Measurements from ENCODE around the gene MKRN1.
"Not testable (repeated sequence)": the region's sequence is repeated elsewhere in the genome, so short reads cannot be mapped to it uniquely, and the experiment has no call there.

The MKRN1 gene

DNA sequence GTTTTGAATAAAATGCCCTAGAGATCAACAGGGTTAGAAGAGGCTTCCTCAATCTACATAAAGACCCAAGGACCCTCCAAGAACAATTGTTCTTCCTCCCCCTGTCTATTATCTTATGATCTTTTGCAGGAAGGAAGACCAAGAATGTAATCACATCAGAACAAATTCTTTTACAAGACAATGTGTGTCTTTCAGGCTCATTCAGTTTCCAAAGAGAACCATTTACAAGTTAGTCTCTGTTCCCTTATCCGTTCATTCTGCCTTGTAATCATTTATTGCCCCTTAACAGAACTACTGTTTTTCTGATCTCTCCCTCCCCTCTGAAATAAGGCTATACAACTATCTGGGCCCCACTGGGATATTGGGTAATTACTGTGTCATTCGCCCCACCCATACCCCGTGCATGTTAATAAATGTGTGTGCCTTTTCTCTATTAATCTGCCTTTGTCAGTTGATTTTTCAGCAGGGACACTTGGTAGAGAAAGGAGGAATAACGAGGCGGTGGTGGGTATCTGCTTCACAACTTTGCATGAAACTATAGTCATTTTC lies 5.7 kb upstream of the MKRN1 start:
- DNase-seq: no peak

DNA sequence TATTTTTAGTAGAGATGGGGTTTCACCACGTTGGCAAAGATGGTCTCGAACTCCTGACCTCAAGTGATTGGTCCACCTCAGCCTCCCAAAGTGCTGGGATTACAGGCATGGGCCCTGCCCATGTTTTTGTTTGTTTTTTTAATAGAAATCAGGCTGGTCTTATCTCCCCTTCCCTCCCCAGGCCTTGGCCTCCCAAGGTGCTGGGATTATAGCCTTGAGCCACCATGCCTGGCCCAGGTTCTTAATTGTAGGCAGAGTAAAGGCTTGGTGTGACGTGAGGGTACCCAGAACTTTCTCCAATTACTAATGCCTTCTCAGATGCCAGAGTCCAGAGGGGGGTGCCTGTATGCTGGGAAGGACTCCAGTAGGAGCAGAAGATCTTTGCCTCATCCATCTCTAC lies 5.2 kb upstream of the MKRN1 start:
- no peak for DNase-seq

DNA sequence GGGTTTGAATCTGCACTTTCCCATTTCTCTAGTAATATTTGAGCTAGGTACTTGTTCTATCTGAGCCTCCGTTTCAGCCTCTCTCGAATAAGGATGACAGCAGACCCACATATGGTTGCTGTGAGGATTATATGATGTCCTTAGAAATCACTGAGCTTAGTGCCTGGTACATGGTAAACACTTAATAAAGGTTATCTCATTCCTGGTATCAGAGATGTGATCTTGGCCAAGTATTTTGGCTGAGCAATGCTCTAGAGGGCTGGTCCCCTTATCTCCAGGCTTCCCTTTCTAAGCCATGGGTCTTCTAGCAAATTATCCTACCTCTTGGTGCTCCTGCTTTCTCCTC lies 407 bp upstream of the MKRN1 start:
- no peak for DNase-seq

DNA sequence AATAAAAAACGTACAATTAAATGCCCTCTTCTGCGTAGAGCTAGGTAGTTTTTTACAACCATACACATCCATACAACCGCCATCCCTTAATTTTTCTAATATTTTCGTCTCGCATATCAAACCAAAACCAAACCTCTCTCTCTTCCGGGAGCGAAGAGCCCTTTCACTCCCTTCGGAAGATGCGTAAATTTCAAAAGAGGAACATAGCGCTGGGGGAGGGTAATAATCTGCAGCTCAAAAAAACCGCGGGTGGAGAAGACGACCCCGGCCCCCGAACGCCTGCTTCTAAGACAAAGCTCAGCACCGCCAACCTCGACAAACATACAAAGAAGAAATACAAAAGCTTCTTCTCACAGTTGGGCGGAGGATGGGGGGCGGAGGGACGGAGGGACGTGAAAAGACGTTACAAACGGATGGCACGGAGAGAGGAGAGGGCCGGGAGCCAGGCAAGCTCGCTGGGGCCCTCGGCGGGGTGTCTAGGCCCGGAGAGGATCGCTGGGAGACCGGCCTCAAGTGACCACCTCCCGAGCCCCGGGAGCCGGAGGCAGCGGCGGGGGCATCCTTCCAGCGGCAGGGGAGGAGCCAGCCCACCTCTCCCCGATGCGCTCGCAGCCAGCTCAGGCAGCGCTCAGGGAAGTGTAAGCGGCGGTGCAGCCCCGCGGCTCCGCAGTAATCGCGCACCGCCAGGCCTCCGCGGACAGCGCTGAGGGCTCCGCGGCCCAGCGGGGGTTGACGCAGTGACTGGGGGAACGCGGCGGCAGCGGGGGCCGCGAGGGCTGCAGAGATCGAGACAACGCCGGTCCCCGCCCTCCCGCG lies 851 bp downstream of the MKRN1 start:
- DNase-seq: peak; percentile 53

DNA sequence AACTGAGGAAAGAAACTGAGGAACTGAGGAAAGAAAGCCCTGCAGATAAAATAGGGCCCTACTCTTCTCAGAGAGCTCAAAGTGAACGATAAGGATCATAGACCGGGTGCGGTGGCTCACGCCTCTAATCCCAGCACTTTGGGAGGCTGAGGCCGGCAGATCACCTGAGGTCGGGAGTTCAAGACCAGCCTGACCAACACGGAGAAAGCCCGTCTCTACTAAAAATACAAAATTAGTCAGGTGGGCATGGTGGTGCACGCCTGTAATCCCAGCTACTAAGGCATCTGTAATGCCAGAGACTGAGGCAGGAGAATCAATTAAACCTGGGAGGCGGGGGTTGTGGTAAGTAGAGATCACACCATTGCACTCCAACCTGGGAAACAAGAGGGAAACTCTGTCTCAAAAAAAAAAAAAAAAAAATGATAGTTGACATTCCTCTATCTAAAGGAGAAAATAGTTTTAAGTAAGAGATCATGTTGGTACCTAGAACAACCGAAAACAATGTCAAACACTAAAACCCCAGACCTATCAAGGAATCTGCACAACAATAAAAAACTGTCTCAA lies 2.5 kb downstream of the MKRN1 start:
- DNase-seq: no peak

DNA sequence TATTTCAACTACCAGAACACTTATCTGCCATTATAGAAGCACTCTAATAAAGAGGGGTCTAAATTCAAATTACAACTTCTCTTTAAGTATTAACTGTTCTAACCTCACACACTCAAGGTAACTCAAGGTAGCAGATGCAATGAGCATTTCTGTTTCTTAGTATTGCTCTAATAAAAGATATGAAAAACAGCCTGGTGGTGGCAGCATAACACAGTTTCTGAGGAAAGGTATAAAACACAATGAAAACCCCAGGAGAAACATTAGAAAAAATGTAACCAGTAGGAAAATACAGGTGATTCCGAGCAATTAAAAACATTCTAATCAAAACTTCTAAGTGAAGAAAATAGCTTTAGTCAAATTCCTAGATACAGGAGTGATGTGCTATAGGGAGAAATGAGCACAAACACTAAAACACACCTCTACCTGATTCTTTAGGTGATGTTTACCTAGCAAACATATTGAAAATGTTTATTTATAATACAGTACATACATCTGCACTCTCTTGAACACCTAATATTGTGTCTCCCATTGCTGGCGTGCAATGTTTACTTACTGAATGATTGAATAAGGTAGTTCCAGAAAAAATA lies 3.5 kb downstream of the MKRN1 start:
- peak; percentile 2 for DNase-seq

DNA sequence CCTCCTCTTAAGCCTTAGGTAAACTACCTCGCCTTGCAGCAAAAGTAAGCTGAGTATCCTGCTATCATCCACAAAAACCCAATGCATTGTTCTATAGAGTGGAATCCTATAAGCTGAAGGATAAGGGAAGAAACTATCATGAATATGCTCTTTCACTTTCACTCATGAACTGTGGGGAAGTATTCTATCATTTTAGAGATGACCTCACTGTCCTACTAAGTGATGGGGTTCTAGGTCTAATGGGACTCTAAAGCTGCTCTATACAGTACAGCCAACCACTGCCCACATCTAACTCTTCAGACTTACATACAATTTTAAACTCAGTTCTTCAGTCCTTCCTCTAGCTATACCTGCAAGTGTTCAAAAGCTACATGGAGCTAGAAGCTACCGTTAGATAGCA lies 16.2 kb downstream of the MKRN1 start:
- peak; percentile 28 for DNase-seq

DNA sequence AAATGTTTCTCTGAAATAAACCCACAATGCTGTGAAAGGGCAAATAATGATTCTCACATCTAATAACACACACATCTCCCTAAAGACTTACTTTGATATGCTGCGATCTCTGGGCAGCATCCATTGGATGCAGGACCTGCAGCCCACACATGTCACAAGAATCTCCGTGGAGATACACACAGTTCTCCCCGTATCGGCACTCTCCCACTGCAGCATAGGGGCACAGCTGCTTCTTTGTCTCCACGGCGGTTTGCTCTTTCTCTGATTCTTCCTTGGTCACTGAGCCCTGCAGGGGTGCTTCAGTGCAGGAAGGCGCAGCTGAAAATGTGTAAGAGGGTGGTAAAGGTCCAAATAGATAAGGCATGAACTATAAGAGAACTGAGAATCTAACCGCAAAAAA lies 20.4 kb downstream of the MKRN1 start:
- DNase-seq: no peak

DNA sequence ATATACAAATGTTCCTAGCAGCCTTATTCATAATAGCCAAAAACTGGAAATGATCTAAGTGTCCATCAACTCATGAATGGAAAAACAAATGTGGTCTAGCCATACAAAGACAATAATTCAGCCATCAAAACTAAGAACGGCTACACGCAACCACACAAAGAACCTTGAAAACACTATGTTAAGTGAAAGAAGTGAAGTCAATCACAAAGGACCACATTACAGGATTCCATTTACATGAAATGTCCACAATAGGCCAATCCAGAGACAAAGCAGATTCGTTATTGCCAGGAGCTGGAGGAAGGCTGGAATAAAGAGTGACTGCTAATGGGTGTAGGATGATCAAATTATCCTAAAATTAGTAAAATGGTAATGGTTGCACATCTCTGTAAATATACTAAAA lies 21.1 kb downstream of the MKRN1 start:
- DNase-seq: no peak

DNA sequence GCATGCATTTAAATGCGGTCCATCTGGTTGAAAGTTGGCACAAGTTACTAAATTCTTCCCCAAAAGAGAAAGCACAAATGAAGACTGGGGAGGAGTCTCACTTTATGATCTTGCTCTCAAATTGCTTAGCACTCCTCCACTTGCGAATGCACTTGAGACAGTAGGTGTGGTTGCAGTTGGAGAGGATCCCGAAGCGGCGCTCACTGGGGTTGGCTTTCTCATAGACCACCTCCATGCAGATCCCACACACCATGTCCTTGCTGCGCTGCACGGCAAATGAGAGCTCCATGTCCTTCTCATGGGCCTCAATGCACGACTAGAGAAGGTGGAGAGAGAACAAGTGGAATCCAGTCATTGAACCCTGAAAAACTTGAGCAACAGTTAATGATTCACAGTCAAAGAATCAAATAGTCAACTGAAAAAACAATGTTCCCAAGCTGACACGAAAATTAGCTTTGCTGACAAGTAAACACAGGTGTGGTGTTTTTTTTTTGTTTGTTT lies 22.7 kb downstream of the MKRN1 start:
- no peak for DNase-seq

DNA sequence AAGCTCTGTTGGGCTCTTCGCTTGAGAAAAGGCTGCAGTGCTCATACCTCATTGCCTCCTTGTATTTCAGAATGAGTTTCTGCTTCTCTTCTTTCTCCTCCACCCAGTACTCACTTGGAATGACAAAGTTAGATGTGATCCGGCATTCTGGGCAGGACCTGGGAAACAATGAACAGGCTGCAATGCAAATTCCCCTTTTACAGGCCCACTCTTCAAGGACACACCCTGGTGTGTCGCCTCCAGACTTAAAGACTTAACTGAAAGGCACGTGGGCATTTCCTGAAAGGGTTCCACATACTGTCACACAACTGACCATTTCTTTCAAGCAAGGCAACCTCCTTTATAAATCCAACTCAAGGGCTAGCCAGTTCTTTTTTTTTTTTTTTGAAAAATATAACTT lies 23.6 kb downstream of the MKRN1 start:
- no peak for DNase-seq

DNA sequence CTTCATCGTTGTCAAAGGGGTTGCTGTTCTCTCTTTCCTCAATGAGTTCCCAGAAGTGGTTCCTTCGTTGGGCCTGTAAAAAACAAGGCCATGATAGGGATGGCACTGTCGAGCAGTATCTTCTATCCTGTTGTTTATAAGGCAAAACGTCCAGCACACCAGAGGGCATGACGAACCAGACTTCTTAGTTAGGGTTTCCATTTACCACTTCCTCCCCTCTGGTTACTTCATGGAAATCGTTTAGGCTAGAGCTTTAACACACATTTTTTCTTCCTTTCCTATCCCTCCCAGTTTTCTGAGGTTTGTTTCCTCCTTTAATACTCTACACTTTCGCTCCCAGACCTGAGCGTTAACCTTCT lies 24.7 kb downstream of the MKRN1 start:
- DNase-seq: no peak

DNA sequence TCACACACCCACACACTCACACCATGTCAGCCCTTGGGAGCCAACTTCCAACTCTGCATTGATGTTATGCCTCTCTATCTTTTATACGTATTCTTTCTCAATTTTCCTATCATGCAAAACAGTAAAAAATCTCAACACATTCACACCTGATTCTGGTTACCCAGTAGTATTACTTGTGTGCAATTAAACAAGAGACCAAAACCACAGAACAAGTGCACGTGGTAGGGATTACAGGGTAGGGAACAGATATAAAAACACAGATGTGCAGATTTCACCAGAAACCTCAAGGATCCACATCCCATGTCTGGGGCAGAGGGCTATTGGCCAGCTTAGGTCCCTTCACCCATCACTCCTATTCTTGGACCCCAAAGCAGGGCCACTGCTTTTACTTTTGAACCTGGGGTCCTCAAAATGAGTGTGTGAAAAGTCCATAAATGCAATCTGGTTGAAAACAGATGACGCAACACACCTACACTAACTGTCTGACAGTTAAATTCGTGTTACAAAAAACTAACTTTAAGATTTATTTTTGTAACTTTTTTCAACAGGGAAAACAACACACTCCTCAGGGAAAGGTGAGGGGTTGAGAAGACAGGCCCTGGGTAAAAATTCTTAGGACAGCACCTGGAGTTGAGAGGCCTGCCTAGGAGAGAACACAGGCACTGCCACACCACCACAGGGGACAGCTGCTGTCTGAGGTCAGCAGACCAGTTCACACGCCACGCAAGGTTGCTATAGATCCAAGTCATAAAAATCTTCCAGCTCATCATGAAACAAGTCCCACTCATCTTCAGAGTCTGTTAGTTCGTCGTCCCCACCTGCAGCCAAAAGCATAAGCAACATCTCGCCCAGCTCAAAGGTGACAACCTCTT lies 25.3 kb downstream of the MKRN1 start:
- not testable (repeated sequence) for DNase-seq

DNA sequence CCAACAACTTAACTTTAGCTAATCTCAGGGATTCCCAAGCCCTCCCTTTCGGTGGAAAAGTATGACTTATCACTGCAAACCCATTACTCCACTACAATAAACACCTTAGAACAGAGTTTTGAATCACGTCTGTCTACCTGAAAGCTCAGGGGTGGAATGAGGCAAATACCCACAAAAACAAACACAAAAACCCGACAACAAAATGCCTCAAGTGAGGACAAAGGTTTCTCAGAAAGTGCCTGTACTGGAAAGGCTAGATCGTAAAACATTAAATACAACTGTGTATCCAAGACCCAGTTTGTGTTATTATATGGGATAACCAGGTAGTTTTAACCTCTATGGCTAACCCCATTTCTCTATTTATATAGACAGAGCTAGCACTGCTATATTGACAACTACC lies 26.0 kb downstream of the MKRN1 start:
- no peak for DNase-seq

DNA sequence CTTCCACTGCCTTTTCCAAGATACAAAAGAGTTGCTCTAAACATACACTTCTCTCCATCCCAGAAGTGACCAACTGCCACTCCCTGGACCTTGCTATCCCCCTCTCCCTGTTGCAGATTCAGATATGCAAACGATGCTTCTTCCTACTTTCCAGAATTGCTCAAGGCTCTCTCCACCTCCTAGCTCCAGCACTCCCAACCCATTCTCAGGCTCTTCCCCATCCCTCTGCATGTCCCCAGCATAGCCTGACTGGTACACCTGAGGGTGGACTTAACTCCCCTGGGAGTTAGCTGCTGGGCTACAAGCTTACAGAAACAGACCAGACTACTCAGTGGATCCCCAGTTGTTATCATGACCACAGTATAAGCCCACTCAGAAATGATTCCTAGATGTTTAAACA lies 27.6 kb downstream of the MKRN1 start:
- DNase-seq: no peak

DNA sequence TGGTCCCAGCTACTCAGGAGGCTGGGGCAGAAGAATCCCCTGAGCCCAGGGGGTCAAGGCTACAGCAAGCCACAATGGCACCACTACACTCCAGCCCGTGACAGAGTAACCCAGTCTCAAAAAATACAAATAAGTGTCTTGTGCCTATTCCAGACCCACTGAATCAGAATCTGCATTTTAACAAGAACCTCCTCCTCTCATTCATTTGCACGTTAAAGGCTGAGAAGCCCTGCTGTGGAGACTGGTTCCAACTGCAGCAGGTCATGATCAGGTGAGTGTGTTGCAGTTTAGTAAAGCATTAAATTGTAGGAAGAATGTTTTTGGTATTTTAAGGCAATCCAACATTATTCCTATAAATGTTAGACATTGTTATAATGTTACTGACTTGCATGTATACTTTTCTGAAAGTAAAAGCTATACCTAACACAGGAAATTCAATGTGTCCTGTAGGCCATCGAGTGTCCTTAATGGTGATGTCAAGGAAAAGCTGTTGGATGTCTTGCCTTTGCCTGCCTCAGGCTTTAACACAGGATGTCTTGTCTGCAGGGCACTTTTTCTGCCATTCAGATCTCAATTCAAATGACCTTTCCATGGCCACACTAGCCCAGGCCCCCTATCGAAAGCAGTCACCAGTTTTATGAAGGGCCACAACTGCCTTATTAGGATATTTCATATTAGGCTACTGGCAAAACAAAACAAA lies 30.4 kb downstream of the MKRN1 start:
- no peak for DNase-seq

DNA sequence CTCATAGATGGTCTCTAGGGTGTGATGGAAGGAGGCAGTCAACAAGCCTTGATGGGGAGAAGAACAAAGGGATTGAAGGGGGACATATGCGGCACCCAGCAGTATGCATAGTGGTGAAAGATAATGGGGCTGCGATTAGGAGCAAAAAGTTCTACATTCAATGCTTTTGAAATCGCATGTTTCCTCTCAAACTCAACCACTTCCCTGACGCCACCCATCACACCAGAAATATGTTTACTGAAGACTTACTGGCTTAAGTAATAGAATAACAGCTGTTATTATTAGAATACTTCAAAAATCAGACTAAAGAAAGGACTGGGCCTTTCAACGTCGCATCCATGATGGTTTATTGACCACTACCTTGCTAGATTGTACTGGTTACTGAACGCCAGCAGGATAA lies 31.5 kb downstream of the MKRN1 start:
- no peak for DNase-seq

DNA sequence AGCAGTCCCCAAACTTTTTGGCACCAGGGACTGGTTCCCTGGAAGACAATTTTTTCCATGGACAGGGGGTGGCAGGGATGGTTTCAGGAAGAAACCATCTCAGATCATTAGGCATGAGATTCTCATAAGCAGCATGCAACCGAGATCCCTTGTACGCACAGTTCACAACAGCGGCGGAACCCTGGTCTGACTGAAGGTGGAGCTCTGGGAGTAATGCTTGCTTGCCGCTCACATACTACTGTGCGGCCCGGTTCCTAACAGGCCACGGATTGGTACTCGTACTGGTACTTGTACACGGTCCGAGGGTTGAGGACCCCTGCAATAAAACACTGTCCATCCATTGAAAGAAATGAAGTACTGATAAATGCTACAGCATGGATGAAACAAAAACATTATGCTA lies 32.8 kb downstream of the MKRN1 start:
- DNase-seq: no peak

DNA sequence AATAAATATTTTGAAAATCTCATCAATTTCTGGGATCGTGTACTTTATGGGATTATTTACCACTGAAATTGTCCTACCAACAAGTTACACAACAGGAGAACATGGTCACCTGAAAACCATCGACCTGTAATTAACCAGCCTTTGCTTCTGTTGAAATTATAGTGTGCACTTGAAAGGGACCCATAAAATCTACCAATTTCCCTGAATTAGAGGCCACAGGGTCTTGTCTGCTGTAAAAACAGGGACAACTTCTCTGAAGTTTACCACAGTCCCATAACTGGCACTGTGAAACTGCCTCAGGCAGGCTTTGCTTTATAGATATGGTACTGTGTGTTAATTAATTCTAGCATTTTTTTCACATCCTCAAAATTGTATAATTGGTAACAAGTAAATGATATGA lies 37.8 kb downstream of the MKRN1 start:
- no peak for DNase-seq

DNA sequence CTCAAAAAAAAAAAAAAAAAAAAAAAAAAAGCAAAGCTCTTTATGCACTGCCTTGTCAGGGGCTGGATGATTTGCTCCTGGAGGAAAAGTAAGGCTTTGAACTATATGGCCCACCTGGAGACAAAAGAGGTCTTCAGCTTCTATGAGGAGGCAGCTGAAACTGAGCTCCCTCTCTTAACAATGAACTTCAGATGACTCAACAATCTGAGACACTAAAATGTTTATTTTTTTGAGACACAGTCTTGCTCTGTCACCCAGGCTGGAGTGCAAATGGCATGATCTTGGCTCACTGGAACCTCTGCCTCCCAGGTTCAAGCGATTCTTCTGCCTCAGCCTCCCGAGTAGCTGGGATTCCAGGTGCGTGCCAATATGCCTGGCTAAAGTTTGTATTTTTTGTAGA lies 38.7 kb downstream of the MKRN1 start:
- no peak for DNase-seq

DNA sequence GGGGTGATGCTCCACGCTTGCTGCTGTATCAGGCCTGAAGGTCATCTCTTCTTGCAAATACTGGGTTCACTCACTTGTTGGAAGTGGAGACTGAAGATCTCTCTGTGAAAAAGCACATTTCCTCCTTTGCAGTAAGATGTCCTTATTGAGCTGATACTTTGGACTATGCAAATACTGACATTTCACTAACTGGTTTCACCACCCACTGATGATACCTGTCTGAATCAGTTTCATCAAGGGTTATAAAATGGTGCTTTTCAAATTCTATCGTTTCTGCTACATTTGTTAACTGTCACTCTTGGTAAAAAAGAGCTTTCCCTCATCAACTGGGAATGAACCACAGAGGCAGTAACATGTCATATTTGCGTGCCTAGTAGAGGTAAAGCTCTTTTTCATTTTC lies 39.9 kb downstream of the MKRN1 start:
- no peak for DNase-seq

DNA sequence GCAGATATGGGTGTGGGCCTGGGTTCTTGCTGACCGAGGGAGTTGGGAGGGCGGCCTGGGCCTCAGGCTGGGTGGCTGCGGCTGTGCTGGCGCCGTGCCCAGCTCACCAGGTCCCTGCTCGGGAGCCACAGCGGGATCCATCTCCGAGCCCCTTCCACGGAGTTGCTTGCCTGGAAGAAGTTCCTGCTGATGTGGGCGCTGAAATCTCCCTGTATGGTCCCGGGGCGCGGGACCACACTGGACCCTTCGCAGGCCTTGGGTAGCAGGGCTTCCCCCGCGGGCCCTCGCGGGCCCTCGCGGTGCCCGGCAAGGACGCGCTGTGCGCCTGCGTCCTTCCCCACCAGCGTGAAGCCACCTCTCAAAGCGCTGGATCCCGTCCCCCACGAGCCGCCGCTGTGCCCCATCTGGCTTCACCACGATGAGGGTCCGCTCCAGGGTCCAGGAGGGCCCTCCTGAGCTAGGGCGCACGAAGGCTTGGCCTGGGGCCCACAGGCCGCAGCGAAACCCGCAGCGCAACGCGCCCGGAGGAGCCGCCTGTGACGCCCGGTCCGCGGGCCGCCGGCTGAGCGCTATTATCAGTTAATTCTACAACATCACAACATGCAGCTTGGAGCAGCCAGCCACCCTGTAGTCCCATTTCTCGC lies 43.9 kb downstream of the MKRN1 start:
- no peak for DNase-seq

All from MV-4-11 (cell line).